Stimulated activated naive CD8-positive, alpha-beta T cell treated with anti-CD3 and anti-CD28 coated beads, Interleukin-15, amount 100 ng/mL, for 72 hours (primary cell): ENCODE data around the gene CGB7.
"Not testable (repeated sequence)": the region's sequence is repeated elsewhere in the genome, so short reads cannot be mapped to it uniquely, and the experiment has no call there.

ENCODE experiments used
- ATAC-seq: fragments of 150-1000 bp; cut with Tn5 transposase; 2 replicates; pipeline ENCODE4 v1.10.0; 2021; ENCODE audit warnings: mild to moderate bottlenecking, moderate library complexity
- DNase-seq, 2 donors: peaks; one replicate each; pipeline ENCODE4 v3.0.0; 2021 to 2022
- H3K27ac Mint-ChIP-seq, 2 donors: one replicate each; pipeline ENCODE4 v1.8.0; 2022; ENCODE audit warnings: mild to moderate bottlenecking in 2 of 2, mixed read lengths in 2 of 2, moderate library complexity in 2 of 2
- H3K27me3 Mint-ChIP-seq: one replicate; pipeline ENCODE4 v1.8.0; 2022; ENCODE audit warnings: mixed read lengths
- H3K4me1 Mint-ChIP-seq: one replicate; pipeline ENCODE4 v1.8.0; 2022; ENCODE audit warnings: mild to moderate bottlenecking, mixed read lengths
- H3K4me3 Mint-ChIP-seq, 2 donors: one replicate each; pipeline ENCODE4 v1.8.0; 2022; ENCODE audit warnings: mild to moderate bottlenecking in 2 of 2, mixed read lengths in 2 of 2, moderate library complexity in 1 of 2
- H3K9me3 Mint-ChIP-seq, 2 donors: one replicate each; pipeline ENCODE4 v1.8.0; 2022; ENCODE audit warnings: mixed read lengths in 2 of 2

CGB7 gene

GRCh38 chr19:49061445-49061844, 3.9 kb upstream of the CGB7 start:
- ATAC-seq (no peak), DNase-seq (no peak)
- Mint-ChIP-seq H3K9me3 (no peaks in the 10 kb centered on the region), H3K27ac (no peak overlapping the region), H3K27me3 (peaks cover 87% of the 10 kb centered on the region), H3K4me3 (no peak overlapping the region), H3K4me1 (peaks cover 19% of the 10 kb centered on the region)

GRCh38 chr19:49061000-49061399, 3.5 kb upstream of the CGB7 start:
- H3K27me3 Mint-ChIP-seq = peaks cover 87% of the 10 kb centered on the region
- no peaks in the 10 kb centered on the region for H3K9me3 Mint-ChIP-seq
- DNase-seq (no peak), ATAC-seq (no peak)
- no peak overlapping the region for H3K4me3 Mint-ChIP-seq
- H3K27ac Mint-ChIP-seq = no peak overlapping the region
- peaks cover 23% of the 10 kb centered on the region for H3K4me1 Mint-ChIP-seq

GRCh38 chr19:49059053-49059452, 1.5 kb upstream of the CGB7 start:
- no peak overlapping the region for H3K4me3 Mint-ChIP-seq

GRCh38 chr19:49058562-49058961, 1.0 kb upstream of the CGB7 start:
- H3K27ac Mint-ChIP-seq = no peak overlapping the region
- DNase-seq = peak in 1 of 2 donors; percentile 33

More at GRCh38 chr19:49059053-49059452, 1.5 kb upstream of the CGB7 start:
- DNase-seq (no peak), ATAC-seq (no peak)
- H3K9me3 Mint-ChIP-seq = no peaks in the 10 kb centered on the region
- peaks cover 25% of the 10 kb centered on the region for H3K4me1 Mint-ChIP-seq
- no peak overlapping the region for H3K27ac Mint-ChIP-seq
- H3K27me3 Mint-ChIP-seq = peaks cover 84% of the 10 kb centered on the region

GRCh38 chr19:49056902-49057596, 500 bp downstream of the CGB7 start:
- ATAC-seq, DNase-seq, H3K27ac Mint-ChIP-seq, H3K9me3 Mint-ChIP-seq: not testable (repeated sequence)
- Mint-ChIP-seq H3K27me3 (peaks cover 73% of the 10 kb centered on the region), H3K4me3 (peak overlapping the region; percentile 78 to 85), H3K4me1 (peaks cover 25% of the 10 kb centered on the region)

More at GRCh38 chr19:49058562-49058961, 1.0 kb upstream of the CGB7 start:
- Mint-ChIP-seq H3K9me3 (no peaks in the 10 kb centered on the region), H3K4me3 (no peak overlapping the region), H3K27me3 (peaks cover 79% of the 10 kb centered on the region), H3K4me1 (peaks cover 25% of the 10 kb centered on the region)
- ATAC-seq = no peak

- H3K4me3 Mint-ChIP-seq = peak overlapping the region; percentile 78 to 85
- no peak overlapping the region for H3K27ac Mint-ChIP-seq
- H3K4me1 Mint-ChIP-seq = peaks cover 25% of the 10 kb centered on the region
- DNase-seq (peak; percentile 57 to 66), ATAC-seq (peak; percentile 80)
- H3K9me3 Mint-ChIP-seq = no peaks in the 10 kb centered on the region
- H3K27me3 Mint-ChIP-seq = peaks cover 66% of the 10 kb centered on the region
Measured at GRCh38 chr19:49056101-49056901, 1.2 kb downstream of the CGB7 start.

GRCh38 chr19:49050376-49051033, 7.0 kb downstream of the CGB7 start:
- not testable (repeated sequence) for H3K4me1 Mint-ChIP-seq, H3K9me3 Mint-ChIP-seq, ATAC-seq, H3K27me3 Mint-ChIP-seq, H3K4me3 Mint-ChIP-seq, DNase-seq, H3K27ac Mint-ChIP-seq

GRCh38 chr19:49049834-49050233, 7.7 kb downstream of the CGB7 start:
- not testable (repeated sequence) for H3K9me3 Mint-ChIP-seq, H3K27ac Mint-ChIP-seq, H3K4me1 Mint-ChIP-seq, ATAC-seq, H3K4me3 Mint-ChIP-seq, H3K27me3 Mint-ChIP-seq, DNase-seq

- not testable (repeated sequence) for H3K27me3 Mint-ChIP-seq, H3K27ac Mint-ChIP-seq, H3K9me3 Mint-ChIP-seq, DNase-seq, H3K4me3 Mint-ChIP-seq, ATAC-seq, H3K4me1 Mint-ChIP-seq
Measured at GRCh38 chr19:49049011-49049410, 8.5 kb downstream of the CGB7 start, which contains the start of gene CGB8. CGB8 (minus strand) TSS chr19:49049111; CDS start chr19:49048739, 372 bp downstream.

- H3K27ac Mint-ChIP-seq, H3K9me3 Mint-ChIP-seq, ATAC-seq, H3K4me1 Mint-ChIP-seq, H3K4me3 Mint-ChIP-seq, H3K27me3 Mint-ChIP-seq, DNase-seq: not testable (repeated sequence)
Measured at GRCh38 chr19:49043548-49043947, 14.0 kb downstream of the CGB7 start, which contains the start of gene CGB5. CGB5 (plus strand) TSS chr19:49043848; CDS start chr19:49044210, 362 bp downstream.

- not testable (repeated sequence) for DNase-seq, H3K27me3 Mint-ChIP-seq, H3K4me3 Mint-ChIP-seq, H3K4me1 Mint-ChIP-seq, H3K9me3 Mint-ChIP-seq, ATAC-seq, H3K27ac Mint-ChIP-seq
Measured at GRCh38 chr19:49042666-49043065, 14.9 kb downstream of the CGB7 start.

GRCh38 chr19:49042177-49042576, 15.4 kb downstream of the CGB7 start:
- DNase-seq = no peak
- ATAC-seq = no peak
- Mint-ChIP-seq H3K27ac (no peak overlapping the region), H3K9me3 (no peaks in the 10 kb centered on the region), H3K4me1 (no peaks in the 10 kb centered on the region), H3K4me3 (no peak overlapping the region), H3K27me3 (no peaks in the 10 kb centered on the region)

GRCh38 chr19:49039736-49040135, 17.8 kb downstream of the CGB7 start:
- not testable (repeated sequence) for DNase-seq, ATAC-seq, H3K9me3 Mint-ChIP-seq, H3K27ac Mint-ChIP-seq, H3K4me3 Mint-ChIP-seq, H3K4me1 Mint-ChIP-seq, H3K27me3 Mint-ChIP-seq

GRCh38 chr19:49038557-49039276, 18.8 kb downstream of the CGB7 start:
- H3K4me1 Mint-ChIP-seq, H3K27ac Mint-ChIP-seq, H3K4me3 Mint-ChIP-seq, H3K9me3 Mint-ChIP-seq, DNase-seq, H3K27me3 Mint-ChIP-seq, ATAC-seq: not testable (repeated sequence)

GRCh38 chr19:49038111-49038510, 19.4 kb downstream of the CGB7 start:
- not testable (repeated sequence) for H3K27me3 Mint-ChIP-seq, H3K9me3 Mint-ChIP-seq, H3K27ac Mint-ChIP-seq, H3K4me3 Mint-ChIP-seq, DNase-seq, ATAC-seq, H3K4me1 Mint-ChIP-seq
